ENCODE results near the gene GRK2.
"Not testable (repeated sequence)": the region's sequence is repeated elsewhere in the genome, so short reads cannot be mapped to it uniquely, and the experiment has no call there.

The GRK2 gene

GRCh38 chr11:67248653-67249052 is 17.6 kb upstream of the GRK2 start:
- Mint-ChIP-seq H3K27ac (peak overlapping the region; percentile 81), H3K4me3 (no peak overlapping the region), H3K4me1 (peaks cover 71% of the 10 kb centered on the region), H3K27me3 (no peaks in the 10 kb centered on the region), H3K9me3 (no peaks in the 10 kb centered on the region), H3K36me3 (peaks cover 33% of the 10 kb centered on the region)

- peak overlapping the region; percentile 51 for H3K27ac Mint-ChIP-seq
- H3K36me3 Mint-ChIP-seq: peaks cover 32% of the 10 kb centered on the region
- no peak overlapping the region for H3K4me3 Mint-ChIP-seq
- no peaks in the 10 kb centered on the region for H3K9me3 Mint-ChIP-seq
- no peaks in the 10 kb centered on the region for H3K27me3 Mint-ChIP-seq
- peaks cover 67% of the 10 kb centered on the region for H3K4me1 Mint-ChIP-seq
Observed at GRCh38 chr11:67250059-67251043, 15.9 kb upstream of the GRK2 start.

GRCh38 chr11:67251841-67252240 is 14.4 kb upstream of the GRK2 start:
- H3K27ac Mint-ChIP-seq: no peak overlapping the region
- H3K27me3 Mint-ChIP-seq: no peaks in the 10 kb centered on the region
- peaks cover 57% of the 10 kb centered on the region for H3K4me1 Mint-ChIP-seq
- peaks cover 28% of the 10 kb centered on the region for H3K36me3 Mint-ChIP-seq
- no peaks in the 10 kb centered on the region for H3K9me3 Mint-ChIP-seq
- no peak overlapping the region for H3K4me3 Mint-ChIP-seq

- H3K9me3 Mint-ChIP-seq: no peaks in the 10 kb centered on the region
- H3K27me3 Mint-ChIP-seq: no peaks in the 10 kb centered on the region
- H3K27ac Mint-ChIP-seq: peak overlapping the region; percentile 4
- H3K4me3 Mint-ChIP-seq: no peak overlapping the region
- H3K36me3 Mint-ChIP-seq: peaks cover 27% of the 10 kb centered on the region
- H3K4me1 Mint-ChIP-seq: peaks cover 56% of the 10 kb centered on the region
Observed at GRCh38 chr11:67252831-67253239, 13.4 kb upstream of the GRK2 start.

- Mint-ChIP-seq H3K9me3 (no peaks in the 10 kb centered on the region), H3K27ac (peak overlapping the region; percentile 81), H3K4me3 (no peak overlapping the region), H3K4me1 (peaks cover 52% of the 10 kb centered on the region), H3K27me3 (no peaks in the 10 kb centered on the region), H3K36me3 (peaks cover 22% of the 10 kb centered on the region)
Observed at GRCh38 chr11:67253872-67254624, 12.2 kb upstream of the GRK2 start.

DNA sequence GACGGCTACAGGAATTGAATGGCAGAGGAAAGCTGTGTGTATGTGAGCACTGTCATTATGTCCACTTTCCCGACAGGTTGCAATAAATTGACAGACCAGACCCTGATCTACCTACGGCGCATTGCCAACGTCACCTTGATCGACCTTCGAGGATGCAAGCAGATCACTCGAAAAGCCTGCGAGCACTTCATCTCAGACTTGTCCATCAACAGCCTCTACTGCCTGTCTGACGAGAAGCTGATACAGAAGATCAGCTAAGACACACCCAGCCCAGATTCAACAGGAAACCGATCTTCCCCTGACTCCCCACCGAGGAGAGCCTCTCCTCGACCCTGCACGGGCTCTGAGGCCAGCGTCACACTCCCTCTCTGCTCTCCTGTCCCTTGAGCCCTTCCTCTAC is 11.5 kb upstream of the GRK2 start:
- Mint-ChIP-seq H3K27me3 (no peaks in the 10 kb centered on the region), H3K27ac (peak overlapping the region; percentile 51), H3K9me3 (no peaks in the 10 kb centered on the region), H3K4me1 (peaks cover 45% of the 10 kb centered on the region), H3K36me3 (peaks cover 16% of the 10 kb centered on the region), H3K4me3 (no peak overlapping the region)

- peaks cover 16% of the 10 kb centered on the region for H3K36me3 Mint-ChIP-seq
- peaks cover 44% of the 10 kb centered on the region for H3K4me1 Mint-ChIP-seq
- H3K27ac Mint-ChIP-seq: peak overlapping the region; percentile 55
- H3K27me3 Mint-ChIP-seq: no peaks in the 10 kb centered on the region
- no peak overlapping the region for H3K4me3 Mint-ChIP-seq
- no peaks in the 10 kb centered on the region for H3K9me3 Mint-ChIP-seq
Observed at GRCh38 chr11:67255353-67255752, 10.9 kb upstream of the GRK2 start.

GRCh38 chr11:67255864-67256263 is 10.4 kb upstream of the GRK2 start:
- Mint-ChIP-seq H3K9me3 (no peaks in the 10 kb centered on the region), H3K27ac (peak overlapping the region; percentile 55), H3K4me3 (no peak overlapping the region), H3K36me3 (peaks cover 16% of the 10 kb centered on the region), H3K27me3 (no peaks in the 10 kb centered on the region), H3K4me1 (peaks cover 45% of the 10 kb centered on the region)

- H3K9me3 Mint-ChIP-seq: no peaks in the 10 kb centered on the region
- H3K27me3 Mint-ChIP-seq: no peaks in the 10 kb centered on the region
- H3K27ac Mint-ChIP-seq: peak overlapping the region; percentile 65
- H3K4me3 Mint-ChIP-seq: no peak overlapping the region
- peaks cover 16% of the 10 kb centered on the region for H3K36me3 Mint-ChIP-seq
- peaks cover 40% of the 10 kb centered on the region for H3K4me1 Mint-ChIP-seq
Observed at GRCh38 chr11:67256477-67257135, 9.7 kb upstream of the GRK2 start.

DNA sequence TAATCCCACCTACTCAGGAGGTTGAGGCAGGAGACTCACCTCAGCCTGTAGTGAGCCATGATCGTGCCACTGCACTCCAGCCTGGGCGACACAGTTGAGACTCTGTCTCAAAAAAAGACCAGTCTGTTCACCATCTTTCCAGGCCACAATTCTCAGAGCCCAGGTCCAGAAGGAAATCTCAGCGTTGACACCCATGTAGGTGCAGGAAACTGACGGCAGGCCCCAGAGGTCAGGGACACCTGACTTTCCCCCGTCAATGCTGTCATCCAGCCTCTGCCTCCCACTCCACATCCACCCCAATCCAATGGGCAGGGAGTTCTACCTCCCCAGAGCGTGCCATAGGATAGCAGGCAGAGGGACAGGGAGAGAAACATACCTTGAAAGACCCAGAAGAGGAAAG is 5.9 kb upstream of the GRK2 start:
- Mint-ChIP-seq H3K9me3 (no peaks in the 10 kb centered on the region), H3K4me1 (peaks cover 38% of the 10 kb centered on the region), H3K27ac (no peak overlapping the region), H3K27me3 (no peaks in the 10 kb centered on the region), H3K36me3 (peaks cover 4% of the 10 kb centered on the region), H3K4me3 (no peak overlapping the region)

DNA sequence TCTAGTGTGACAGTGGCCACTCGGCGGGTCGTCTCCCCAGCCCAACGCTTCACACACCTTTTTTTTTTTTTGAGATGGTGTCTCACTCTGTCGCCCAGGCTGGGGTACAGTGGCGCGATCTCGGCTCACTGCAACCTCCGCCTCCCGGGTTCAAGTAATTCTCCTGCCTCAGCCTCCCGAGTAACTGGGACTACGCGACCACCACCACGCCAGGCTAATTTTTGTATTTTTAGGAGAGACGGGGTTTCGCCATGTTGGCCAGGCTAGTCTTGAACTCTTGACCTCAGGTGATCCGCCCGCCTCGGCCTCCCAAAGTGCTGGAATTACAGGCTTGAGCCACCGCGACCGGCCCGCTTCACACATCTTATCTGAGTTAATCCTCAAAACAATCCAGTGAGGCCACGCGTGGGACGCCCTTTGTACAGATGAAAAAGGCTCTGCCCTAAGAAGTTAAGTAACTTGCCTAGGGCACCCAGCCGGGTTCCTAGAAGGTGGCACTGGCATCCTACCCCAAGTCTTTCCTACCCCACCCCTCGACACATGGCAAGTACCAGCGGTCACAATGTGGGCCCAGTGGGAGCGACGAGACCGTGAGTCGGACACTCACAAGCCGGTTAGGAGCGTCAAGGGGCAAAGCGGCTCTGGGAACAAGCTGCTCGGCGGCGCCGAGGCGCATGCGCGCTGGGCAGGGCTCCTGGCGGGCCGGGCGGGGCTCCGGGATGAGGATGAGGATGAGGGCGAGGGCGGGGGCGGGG is 5.2 kb upstream of the GRK2 start:
- Mint-ChIP-seq H3K4me1 (peaks cover 41% of the 10 kb centered on the region), H3K4me3 (peak overlapping the region; percentile 76), H3K27ac (peak overlapping the region; percentile 17)
- H3K27me3 Mint-ChIP-seq, H3K9me3 Mint-ChIP-seq, H3K36me3 Mint-ChIP-seq: not testable (repeated sequence)

DNA sequence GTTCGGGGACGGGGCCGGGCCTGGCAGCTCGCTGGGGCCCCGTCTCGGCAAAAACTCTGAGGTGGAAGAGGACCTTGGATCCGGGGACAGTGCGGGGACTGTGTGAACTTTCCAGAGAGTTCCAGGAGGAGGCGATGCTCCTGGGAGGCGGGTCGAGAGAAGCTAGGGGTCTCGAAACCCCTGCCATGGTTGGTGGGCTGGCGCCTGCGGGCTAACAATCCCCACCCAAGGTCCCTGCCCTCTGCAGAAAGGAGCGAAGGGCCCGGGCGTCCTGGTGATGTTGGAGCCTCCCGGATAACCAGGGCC is 4.7 kb upstream of the GRK2 start:
- H3K27ac Mint-ChIP-seq: no peak overlapping the region
- H3K27me3 Mint-ChIP-seq: no peaks in the 10 kb centered on the region
- H3K36me3 Mint-ChIP-seq: no peaks in the 10 kb centered on the region
- H3K4me3 Mint-ChIP-seq: peak overlapping the region; percentile 75
- H3K9me3 Mint-ChIP-seq: no peaks in the 10 kb centered on the region
- H3K4me1 Mint-ChIP-seq: peaks cover 41% of the 10 kb centered on the region

DNA sequence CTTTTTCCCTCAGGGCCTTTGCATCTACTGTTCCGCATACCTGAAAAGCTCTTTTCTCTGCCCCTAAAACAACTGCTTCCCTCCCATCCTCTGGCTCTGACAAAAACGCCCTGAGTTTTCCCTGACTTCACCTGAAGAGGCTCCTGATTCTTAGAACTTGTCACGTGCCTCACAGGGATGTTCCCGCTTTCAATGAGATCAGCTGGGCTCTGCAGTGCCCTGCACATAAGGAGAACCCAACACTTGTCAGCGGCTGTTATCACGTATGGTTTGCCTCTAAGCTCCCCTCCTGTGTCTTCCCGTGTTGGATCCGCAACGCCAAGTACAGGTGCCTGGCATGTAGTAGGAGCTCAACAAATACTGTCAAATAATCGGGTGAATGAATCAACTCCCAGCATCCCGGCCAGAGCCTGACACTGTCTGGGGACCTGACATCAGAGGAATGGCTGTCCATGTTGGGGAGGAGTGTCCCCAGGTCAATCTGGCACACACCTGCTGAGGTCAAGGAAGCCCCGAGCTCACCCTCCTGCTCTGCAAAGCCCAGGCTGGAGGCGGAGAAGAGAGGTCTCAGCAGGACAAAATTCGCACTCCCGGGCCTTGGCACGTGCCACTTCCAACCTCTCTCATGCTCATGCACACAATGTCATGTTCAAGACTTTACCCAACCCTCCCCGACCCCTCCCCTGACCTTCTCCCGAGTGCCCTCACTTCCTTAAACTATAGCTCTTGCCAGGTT is 4.2 kb upstream of the GRK2 start:
- peak overlapping the region; percentile 79 for H3K4me3 Mint-ChIP-seq
- H3K36me3 Mint-ChIP-seq: no peaks in the 10 kb centered on the region
- H3K27me3 Mint-ChIP-seq: no peaks in the 10 kb centered on the region
- H3K9me3 Mint-ChIP-seq: no peaks in the 10 kb centered on the region
- peaks cover 41% of the 10 kb centered on the region for H3K4me1 Mint-ChIP-seq
- H3K27ac Mint-ChIP-seq: no peak overlapping the region

DNA sequence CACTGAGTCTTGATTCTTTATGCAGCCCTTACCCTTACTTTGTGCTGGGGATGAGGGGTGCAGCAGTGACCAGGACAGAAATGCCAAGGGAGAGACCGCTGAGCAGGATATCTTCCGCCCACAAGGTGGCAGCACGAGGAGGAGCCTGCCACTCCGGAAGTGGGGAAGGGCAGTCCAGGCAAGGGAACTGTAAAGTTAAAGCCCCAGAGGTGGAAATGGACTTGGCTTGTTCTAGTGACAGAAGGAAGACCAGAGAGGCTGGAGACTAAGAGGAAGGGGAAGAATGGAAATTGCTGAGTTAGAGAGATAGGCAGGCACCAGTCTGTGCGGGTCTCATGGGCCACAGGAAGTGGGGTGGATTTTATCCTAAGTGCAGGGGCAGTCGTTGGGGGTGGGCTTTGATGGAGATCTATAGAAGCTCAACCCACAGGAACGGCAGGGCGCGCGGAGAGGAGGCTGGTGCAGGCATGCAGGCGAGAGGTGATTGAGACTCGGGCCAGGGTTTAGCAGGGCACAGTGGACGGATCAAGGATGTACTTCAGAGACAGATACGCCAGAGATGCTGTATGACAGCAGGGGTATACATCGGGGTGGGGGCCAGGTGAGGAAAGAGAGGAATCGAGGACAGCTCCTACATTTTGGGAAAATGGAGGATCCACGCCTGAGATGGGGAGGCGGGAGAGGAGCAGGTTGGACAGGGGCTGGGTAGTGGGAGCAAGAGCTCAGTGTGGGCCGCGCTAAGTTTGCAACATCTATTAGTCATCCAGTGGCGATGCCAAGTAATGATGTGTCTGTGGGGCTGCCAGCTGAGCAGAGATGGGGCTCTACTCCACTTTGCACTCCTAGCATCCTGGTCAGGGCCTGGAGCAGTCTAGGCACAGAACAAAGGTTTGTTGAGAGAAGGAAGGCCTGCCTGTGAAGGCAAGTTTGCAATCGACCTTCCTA is 3.3 kb upstream of the GRK2 start:
- H3K4me3 Mint-ChIP-seq: peak overlapping the region; percentile 79
- H3K27ac Mint-ChIP-seq: peak overlapping the region; percentile 66
- H3K36me3 Mint-ChIP-seq: no peaks in the 10 kb centered on the region
- H3K9me3 Mint-ChIP-seq: no peaks in the 10 kb centered on the region
- peaks cover 47% of the 10 kb centered on the region for H3K4me1 Mint-ChIP-seq
- no peaks in the 10 kb centered on the region for H3K27me3 Mint-ChIP-seq
